ENCODE results near the gene JTB. TPM values are rescaled to one million over a fixed set of nuclear protein-coding genes. Genes with fewer than 3 reads are reported as not detected.

Gene JTB
- total RNA-seq, 2 donors from 2014 or later: 164 to 255 TPM

DNA sequence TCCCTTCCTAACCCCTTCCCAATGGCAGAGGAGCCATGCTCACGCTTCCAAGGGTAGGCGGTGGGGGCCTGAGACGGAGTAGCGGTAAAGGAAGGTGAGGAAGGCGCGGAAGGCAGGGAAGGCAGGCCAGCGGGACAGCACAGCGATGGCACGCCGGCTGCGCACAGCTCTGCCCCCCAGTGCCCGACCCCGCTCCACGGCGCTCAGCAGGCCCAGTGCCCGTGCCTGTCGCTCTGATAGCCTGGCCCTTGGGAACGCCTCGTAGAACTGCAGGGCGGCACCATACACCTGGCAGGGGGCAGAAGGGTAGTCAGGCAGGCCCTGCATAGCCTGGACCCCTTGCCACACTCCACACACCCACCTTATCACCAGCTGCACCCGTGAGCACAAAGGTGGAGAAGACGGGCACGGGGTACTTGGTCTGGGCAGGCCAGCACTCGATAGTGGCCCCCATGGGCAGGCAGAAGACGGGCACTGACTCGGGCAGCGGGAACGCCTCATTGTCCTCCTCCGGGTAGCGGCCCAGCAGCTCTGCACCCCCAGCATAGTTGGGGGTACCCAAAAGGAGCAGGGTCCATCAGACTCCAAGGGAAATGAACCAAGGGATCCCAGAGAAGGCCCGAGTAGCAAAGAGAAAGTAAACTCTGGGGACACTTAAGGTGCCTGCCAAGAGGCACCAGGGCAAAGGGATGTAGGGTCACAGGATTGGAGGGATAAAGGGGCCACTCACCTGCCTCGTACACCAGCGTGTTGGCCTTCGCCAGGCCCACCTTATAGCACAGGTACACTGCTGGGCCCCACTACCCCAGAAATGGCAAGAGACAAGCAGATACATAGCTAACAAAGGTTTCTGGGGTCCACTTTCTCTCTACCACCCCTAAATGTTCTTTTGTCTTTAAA, 35.4 kb downstream of the JTB start:
- Mint-ChIP-seq H3K27ac (peak overlapping the region in 1 of 2 donors; percentile 98), H3K27me3 (no peaks in the 10 kb centered on the region), H3K36me3 (peaks cover 11% of the 10 kb centered on the region), H3K4me3 (peak overlapping the region; percentile 15), H3K9me3 (no peaks in the 10 kb centered on the region), H3K4me1 (ENCODE audit: low read depth in 2 of 2) (peaks cover 44 to 57% of the 10 kb centered on the region in 2 donors)
- no peak for ATAC-seq
- DNase-seq (ENCODE audit: low spot score): no peak

DNA sequence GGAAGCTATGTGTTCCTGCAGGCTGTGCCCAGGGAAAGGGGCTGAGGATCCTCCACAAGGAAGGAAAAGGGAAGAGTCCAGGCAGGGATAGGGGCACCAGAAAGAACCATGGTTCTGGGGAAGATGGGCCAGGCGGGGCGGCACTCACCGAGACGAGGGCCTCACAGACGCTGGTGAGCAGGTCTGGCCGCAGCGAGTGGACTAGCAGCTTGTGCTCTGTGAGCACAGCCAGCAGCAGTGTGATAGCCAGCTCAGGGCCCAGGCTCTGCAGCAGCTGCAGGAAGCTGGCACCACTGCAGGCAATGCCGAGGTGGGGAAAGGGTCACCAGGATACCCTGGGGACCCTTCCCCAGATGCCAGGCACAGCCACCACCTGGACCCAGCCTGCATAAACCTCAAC, 36.7 kb downstream of the JTB start:
- Mint-ChIP-seq H3K4me1 (ENCODE audit: low read depth in 2 of 2) (peaks cover 38 to 56% of the 10 kb centered on the region in 2 donors), H3K36me3 (peaks cover 12% of the 10 kb centered on the region), H3K9me3 (no peaks in the 10 kb centered on the region), H3K4me3 (no peak overlapping the region), H3K27ac (peak overlapping the region in 1 of 2 donors; percentile 75), H3K27me3 (no peaks in the 10 kb centered on the region)
- peak; percentile 46 for DNase-seq (ENCODE audit: low spot score)
- no peak for ATAC-seq

DNA sequence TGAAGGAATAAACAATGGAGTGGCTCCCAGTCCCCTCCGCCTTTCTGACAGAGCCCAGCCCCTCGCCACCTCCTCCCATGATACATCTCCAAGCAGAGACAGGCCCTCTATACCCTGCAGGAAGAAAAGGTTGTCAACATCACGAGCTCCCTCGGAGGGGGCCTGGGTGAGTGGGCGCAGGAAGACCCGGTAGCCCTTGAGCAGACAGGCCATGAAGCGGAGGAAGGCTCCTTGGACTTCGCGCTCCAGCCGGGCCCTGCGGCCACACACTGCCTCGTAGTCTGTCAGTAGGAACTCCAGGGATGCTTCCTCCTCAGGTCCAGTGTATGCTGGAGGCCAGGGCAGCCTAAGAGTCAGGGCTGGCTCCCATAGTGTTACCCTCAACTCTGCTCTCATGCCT, 38.0 kb downstream of the JTB start:
- ATAC-seq: no peak
- no peaks in the 10 kb centered on the region for H3K27me3 Mint-ChIP-seq
- no peaks in the 10 kb centered on the region for H3K9me3 Mint-ChIP-seq
- H3K4me1 Mint-ChIP-seq (ENCODE audit: low read depth in 2 of 2): peaks cover 32 to 49% of the 10 kb centered on the region in 2 donors
- H3K4me3 Mint-ChIP-seq: no peak overlapping the region
- peak; percentile 28 for DNase-seq (ENCODE audit: low spot score)
- peak overlapping the region in 1 of 2 donors; percentile 75 for H3K27ac Mint-ChIP-seq
- peaks cover 16% of the 10 kb centered on the region for H3K36me3 Mint-ChIP-seq

DNA sequence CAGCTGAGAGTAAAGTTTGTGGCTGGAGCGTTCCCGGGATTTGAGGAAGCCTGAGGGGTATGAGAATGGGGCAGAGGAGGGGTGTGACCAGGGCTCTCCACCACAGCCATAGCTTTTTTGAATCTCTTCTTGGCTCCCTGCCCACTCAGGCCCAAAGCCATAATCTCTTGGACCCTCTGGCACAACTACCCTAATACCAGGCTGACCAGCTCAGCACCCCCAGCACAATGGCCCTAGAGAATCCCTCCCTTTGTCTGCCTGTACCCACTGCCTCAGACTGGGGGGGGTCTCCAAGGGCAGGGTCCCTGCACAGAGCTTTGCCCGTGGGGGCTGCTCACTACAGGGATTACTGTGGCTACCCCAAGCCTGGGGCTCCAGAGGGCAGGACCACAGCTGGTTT, 38.5 kb downstream of the JTB start:
- Mint-ChIP-seq H3K4me1 (ENCODE audit: low read depth in 2 of 2) (peaks cover 27 to 48% of the 10 kb centered on the region in 2 donors), H3K27ac (peak overlapping the region in 1 of 2 donors; percentile 75), H3K27me3 (no peaks in the 10 kb centered on the region), H3K36me3 (peaks cover 16% of the 10 kb centered on the region), H3K4me3 (no peak overlapping the region), H3K9me3 (no peaks in the 10 kb centered on the region)
- DNase-seq (ENCODE audit: low spot score) (peak; percentile 10), ATAC-seq (no peak)

DNA sequence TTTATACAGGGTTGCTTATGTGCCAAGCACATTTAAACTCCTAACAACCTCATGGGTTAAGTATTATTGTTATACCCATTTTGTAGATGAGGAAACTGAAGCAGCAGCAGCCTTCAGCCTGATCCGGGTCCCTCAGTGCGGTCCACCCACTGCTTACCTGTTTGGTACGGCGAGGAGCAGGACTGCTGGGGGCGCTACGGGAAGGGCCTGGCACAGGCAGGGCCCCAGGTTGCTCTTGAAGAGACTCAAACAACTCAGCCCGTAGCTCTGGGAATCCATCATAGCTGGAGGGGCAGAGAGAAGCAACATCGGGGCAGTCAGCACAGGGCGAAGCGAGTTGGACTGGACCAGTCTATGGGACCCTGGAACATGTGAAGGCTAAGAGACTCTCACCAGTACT, 40.1 kb downstream of the JTB start:
- Mint-ChIP-seq H3K27ac (peak overlapping the region in 1 of 2 donors; percentile 43), H3K27me3 (no peaks in the 10 kb centered on the region), H3K9me3 (no peaks in the 10 kb centered on the region), H3K4me1 (ENCODE audit: low read depth in 2 of 2) (peaks cover 13 to 34% of the 10 kb centered on the region in 2 donors), H3K36me3 (peaks cover 16% of the 10 kb centered on the region), H3K4me3 (no peak overlapping the region)
- DNase-seq (ENCODE audit: low spot score) (no peak), ATAC-seq (no peak)

DNA sequence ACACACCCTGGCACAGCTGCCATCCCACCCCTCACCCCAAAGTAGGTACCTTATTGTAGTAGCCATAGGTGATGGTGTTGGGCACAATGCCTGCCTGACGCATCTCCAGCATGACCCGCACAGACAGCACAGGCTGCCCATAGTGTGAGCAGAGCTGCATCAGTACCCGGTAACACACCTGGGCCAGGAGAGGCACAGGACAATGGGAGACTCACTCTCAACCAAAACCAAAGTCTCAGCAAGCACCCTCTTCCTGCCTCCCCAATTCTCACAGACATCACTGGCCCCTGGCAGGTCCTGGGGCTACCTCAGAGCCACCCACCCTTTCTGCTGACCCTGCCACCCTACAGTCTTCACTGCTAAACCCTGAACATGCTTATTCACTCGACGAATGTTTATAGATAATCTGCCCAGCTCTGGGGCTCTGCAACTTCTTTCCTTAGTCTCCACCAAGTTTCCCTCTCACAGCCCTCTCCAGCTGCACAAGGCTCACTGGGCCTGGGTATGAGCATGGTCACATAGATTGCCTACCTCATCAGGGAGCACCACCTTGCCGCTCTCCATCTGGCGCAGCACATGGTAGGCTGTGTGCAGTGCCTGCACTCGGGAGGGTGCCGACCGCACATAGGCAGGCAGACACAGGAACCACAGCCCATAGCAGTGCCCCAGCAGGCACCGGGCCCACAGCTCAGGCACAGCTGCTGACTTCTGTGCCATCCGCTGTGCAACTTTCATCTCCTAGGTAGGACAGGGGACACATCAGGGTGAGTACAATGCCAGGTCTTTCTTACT, 41.3 kb downstream of the JTB start:
- Mint-ChIP-seq H3K4me3 (no peak overlapping the region), H3K27me3 (no peaks in the 10 kb centered on the region), H3K36me3 (peaks cover 16% of the 10 kb centered on the region), H3K27ac (no peak overlapping the region), H3K9me3 (no peaks in the 10 kb centered on the region), H3K4me1 (ENCODE audit: low read depth in 2 of 2) (peaks cover 12 to 31% of the 10 kb centered on the region in 2 donors)
- no peak for DNase-seq (ENCODE audit: low spot score)
- no peak for ATAC-seq

DNA sequence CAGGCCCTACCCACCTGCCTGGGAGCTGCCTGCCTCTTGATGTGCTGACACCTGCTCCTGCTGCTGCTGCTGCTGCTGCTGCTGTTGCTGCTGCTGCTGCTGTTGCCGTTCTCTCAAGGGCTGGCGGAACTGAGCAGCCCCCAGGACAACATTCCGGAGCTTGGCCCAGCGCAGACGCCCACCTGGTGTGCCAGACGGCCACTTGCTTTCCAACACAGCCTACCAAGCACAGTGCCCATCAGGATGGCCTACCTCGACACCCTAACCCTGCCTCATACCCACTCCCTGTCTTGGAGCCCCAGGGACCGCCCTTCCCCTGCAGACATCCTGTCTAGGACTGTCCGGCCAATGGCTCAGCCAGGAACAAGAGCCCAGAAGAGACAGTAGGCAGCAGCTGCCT, 42.7 kb downstream of the JTB start:
- Mint-ChIP-seq H3K4me1 (ENCODE audit: low read depth in 2 of 2) (peaks cover 5 to 23% of the 10 kb centered on the region in 2 donors), H3K4me3 (no peak overlapping the region), H3K27ac (peak overlapping the region in 1 of 2 donors; percentile 26), H3K27me3 (no peaks in the 10 kb centered on the region), H3K9me3 (no peaks in the 10 kb centered on the region), H3K36me3 (peaks cover 11% of the 10 kb centered on the region)
- ATAC-seq (no peak), DNase-seq (ENCODE audit: low spot score) (no peak)

DNA sequence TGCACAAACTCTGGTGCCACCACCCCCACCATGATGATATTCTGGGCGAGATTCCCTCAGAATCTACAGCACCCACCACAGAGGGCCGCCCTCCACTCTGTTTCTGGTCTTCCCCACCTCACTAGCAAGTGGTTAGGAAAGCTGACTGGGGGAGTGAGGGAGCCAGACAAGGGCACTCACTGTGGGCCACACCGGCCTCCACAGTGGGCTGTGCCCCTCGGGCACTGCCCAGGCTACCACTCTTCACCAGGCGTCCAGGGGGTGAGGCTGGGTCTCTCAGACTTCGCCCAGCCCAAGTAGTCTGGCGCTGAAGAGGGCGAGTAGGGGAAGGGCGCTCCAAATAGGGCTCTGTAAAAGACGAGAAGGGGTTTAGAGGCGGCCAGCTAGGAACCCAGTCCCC, 43.5 kb downstream of the JTB start:
- Mint-ChIP-seq H3K36me3 (peaks cover 11% of the 10 kb centered on the region), H3K9me3 (no peaks in the 10 kb centered on the region), H3K27me3 (no peaks in the 10 kb centered on the region), H3K27ac (peak overlapping the region in 1 of 2 donors; percentile 26), H3K4me1 (ENCODE audit: low read depth in 2 of 2) (peaks cover 5 to 21% of the 10 kb centered on the region in 2 donors), H3K4me3 (no peak overlapping the region)
- DNase-seq (ENCODE audit: low spot score) (no peak), ATAC-seq (no peak)

DNA sequence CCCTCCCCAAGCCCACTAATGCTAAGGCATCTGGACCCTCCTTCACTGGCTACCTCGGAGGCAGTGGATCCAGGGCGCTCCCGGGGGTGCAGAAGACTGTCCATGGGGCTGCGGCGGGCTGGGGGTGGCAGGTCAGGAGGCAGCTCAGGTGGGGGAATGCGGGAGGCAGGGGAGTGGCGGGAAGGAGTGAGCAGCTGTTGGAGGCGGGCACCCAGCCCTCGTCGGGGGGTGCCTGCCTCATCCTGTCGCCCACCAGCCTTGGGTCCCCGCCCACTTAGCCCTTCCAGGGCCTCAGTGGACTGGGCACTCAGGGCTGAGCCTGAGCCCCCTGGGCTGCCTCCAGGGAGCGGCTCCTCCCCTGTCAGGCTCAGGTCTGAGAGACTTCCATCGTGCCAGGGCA, 44.0 kb downstream of the JTB start:
- Mint-ChIP-seq H3K4me1 (ENCODE audit: low read depth in 2 of 2) (peaks cover 5 to 26% of the 10 kb centered on the region in 2 donors), H3K4me3 (no peak overlapping the region), H3K27ac (no peak overlapping the region), H3K36me3 (peaks cover 11% of the 10 kb centered on the region), H3K27me3 (no peaks in the 10 kb centered on the region), H3K9me3 (no peaks in the 10 kb centered on the region)
- no peak for ATAC-seq
- DNase-seq (ENCODE audit: low spot score): no peak

DNA sequence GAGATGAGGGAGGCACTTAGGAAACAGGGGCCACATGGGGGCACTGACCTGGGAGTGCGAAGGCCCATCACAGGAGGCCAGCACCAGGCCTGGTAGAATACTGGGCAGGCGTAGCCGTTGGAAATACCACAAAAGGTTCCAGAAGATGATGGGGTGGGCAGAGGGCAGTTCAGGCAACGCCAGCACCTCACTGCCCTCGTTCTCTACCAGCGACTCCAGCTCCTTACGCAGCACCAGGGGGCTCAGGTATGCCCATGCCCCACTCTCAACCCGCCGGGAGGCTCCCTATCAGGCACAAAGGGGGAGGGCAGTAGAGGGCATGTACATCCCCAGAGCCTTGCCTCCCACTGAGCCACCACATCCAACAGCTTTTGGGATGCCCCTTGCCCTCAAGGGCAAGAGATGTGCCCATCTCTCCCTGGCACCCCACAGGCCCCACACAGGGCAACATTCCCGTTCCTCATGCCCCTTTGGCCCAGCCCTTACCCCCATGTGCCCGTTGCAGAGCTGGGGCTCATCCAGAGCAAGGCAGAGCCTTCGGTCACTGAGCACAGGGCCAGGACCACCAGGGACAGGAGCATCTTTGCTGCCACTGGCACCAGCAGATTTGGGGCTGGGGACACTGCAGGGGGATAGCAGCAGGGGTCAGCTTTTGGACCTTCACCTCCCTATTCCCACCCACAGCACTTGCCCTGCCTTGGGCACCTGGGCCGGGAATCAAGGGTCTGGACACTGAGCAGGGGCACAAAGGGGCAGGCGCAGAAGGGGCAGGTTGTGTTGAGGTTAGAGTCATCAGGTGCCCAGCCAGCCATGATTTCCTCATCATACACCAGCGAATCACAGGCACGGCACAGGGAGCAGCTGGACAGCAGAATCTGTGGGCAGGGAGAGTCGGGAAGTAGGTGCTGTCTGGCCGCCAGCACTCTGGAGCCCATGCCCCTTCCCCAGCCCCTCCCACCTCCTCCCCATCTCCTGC, 45.0 kb downstream of the JTB start:
- ATAC-seq (no peak), DNase-seq (ENCODE audit: low spot score) (no peak)
- Mint-ChIP-seq H3K4me3 (no peak overlapping the region), H3K36me3 (peaks cover 11% of the 10 kb centered on the region), H3K4me1 (ENCODE audit: low read depth in 2 of 2) (peaks cover under 1 to 27% of the 10 kb centered on the region in 2 donors), H3K9me3 (no peaks in the 10 kb centered on the region), H3K27me3 (no peaks in the 10 kb centered on the region), H3K27ac (no peak overlapping the region)

DNA sequence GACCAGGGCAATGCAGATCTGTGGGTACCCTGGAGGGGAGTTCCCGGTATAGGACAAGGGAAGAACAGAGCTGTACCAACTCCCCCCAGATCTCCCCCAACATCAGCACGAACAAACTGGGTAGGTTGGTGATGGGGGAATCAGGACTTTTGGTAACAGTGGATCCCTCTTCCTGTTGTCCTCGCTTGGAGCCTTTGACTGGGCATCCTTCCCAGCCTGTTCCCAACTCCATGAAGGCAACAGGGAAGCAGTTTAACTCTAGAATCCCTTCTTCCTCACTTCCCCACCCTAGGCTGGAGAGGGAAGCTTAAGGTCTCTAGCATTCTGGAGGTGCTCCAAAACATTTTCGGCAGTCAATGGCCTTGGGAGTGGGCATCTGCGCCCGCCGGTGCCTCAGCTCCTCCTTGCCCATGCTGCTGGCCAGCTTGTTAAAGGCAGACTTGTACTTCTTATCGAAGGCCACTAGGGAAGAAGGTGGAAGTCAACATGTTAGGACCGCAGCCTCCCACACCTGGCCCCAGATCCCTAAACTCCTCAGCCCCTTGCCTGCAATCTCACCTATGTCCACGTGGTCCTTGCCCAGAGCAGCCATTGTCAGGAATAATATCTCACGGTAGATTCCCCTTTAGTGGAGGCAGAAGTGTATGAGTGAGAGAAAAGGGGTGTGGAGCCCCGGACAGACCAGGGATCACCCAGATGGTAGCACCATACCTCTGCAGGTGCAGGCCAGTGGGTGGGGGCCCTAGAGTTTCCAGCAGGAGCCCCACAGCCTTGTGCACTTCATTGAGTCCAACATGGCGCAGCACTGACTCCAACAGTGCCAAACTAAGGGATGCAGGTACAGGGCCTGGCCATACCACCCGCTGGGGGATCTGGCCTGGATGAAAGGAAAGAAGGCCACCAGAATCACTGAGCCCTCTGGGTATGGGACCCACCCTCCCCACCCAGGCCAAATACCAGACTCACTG, 47.2 kb downstream of the JTB start:
- H3K36me3 Mint-ChIP-seq: peaks cover 6% of the 10 kb centered on the region
- H3K4me3 Mint-ChIP-seq: no peak overlapping the region
- DNase-seq (ENCODE audit: low spot score): no peak
- no peak for ATAC-seq
- H3K27ac Mint-ChIP-seq: no peak overlapping the region
- no peaks in the 10 kb centered on the region for H3K27me3 Mint-ChIP-seq
- no peaks in the 10 kb centered on the region for H3K9me3 Mint-ChIP-seq
- peaks cover 0 to 18% of the 10 kb centered on the region in 2 donors for H3K4me1 Mint-ChIP-seq (ENCODE audit: low read depth in 2 of 2)

DNA sequence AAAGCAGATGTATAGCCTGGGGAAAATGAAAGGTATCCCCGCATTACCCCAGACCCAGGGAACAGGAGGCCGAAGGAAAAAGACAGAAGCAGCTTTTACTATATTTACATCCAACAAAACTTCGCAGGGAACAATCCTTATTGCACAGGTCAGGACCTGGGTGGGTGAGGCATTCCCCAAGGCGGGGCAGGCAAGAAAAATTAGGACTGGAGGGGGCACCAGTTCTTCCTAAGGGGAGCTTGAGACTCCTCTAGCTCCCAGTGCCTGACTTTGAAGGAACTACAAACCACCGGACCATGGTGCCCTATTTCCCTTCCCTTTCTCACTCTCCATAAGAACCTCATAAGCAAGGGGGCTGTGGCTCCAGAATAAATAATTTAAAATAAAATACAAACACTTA, 48.0 kb downstream of the JTB start:
- no peaks in the 10 kb centered on the region for H3K27me3 Mint-ChIP-seq
- peak overlapping the region; percentile 3 to 62 for H3K27ac Mint-ChIP-seq
- H3K4me1 Mint-ChIP-seq (ENCODE audit: low read depth in 2 of 2): peaks cover 0 to 15% of the 10 kb centered on the region in 2 donors
- no peaks in the 10 kb centered on the region for H3K9me3 Mint-ChIP-seq
- peaks cover 2% of the 10 kb centered on the region for H3K36me3 Mint-ChIP-seq
- ATAC-seq (no peak), DNase-seq (ENCODE audit: low spot score) (no peak)
- H3K4me3 Mint-ChIP-seq: no peak overlapping the region
